ENCODE measurements around the gene SPIRE2.

SPIRE2 gene

GRCh38 chr16:89915303-89916232, 87.3 kb downstream of the SPIRE2 start:
- DNase-seq: peak in 1 of 14 donors; percentile 74

GRCh38 chr16:89917773-89918452, 89.6 kb downstream of the SPIRE2 start:
- DNase-seq: peak in 7 of 14 donors; percentile 23 to 52 (median 34)

- peak in 1 of 14 donors; percentile 15 for DNase-seq
Measured at GRCh38 chr16:89918453-89919347, 90.4 kb downstream of the SPIRE2 start, which contains the start of gene MC1R. TSS of gene MC1R (plus strand) at chr16:89918862. CDS start at chr16:89919259, 397 bp downstream.

GRCh38 chr16:89919535-89920406, 91.5 kb downstream of the SPIRE2 start:
- no peak for DNase-seq

GRCh38 chr16:89920723-89921122, 92.4 kb downstream of the SPIRE2 start:
- no peak for DNase-seq
